ENCODE results near the gene HYAL1.
"Not testable (repeated sequence)": the region's sequence is repeated elsewhere in the genome, so short reads cannot be mapped to it uniquely, and the experiment has no call there.

Gene HYAL1

GRCh38 chr3:50292159-50293078, 11.0 kb downstream of the HYAL1 start, which contains the start of gene IFRD2:
IFRD2 (minus strand) TSS chr3:50292429; CDS start chr3:50292274, 155 bp downstream.
- DNase-seq, result peak; percentile 98

GRCh38 chr3:50290161-50290641, 13.2 kb downstream of the HYAL1 start:
- DNase-seq, result no peak

GRCh38 chr3:50289130-50289529, 14.2 kb downstream of the HYAL1 start:
- DNase-seq, result no peak

GRCh38 chr3:50288387-50289007, 14.9 kb downstream of the HYAL1 start:
- no peak for DNase-seq

GRCh38 chr3:50287262-50287661, 16.1 kb downstream of the HYAL1 start:
- no peak for DNase-seq

- DNase-seq, result no peak
These were observed 16.8 kb downstream of the HYAL1 start for GRCh38 chr3:50286322-50287227.

GRCh38 chr3:50284121-50284520, 19.3 kb downstream of the HYAL1 start:
- not testable (repeated sequence) for DNase-seq

- DNase-seq, result no peak
These were observed 23.9 kb downstream of the HYAL1 start for GRCh38 chr3:50279255-50280016.

GRCh38 chr3:50278880-50279224, 24.5 kb downstream of the HYAL1 start, which contains the start of gene LSMEM2:
LSMEM2 (plus strand) TSS chr3:50279087; CDS start chr3:50279114, 27 bp downstream.
- DNase-seq, result no peak

- DNase-seq, result no peak
These were observed 25.1 kb downstream of the HYAL1 start for GRCh38 chr3:50278123-50278879.

GRCh38 chr3:50276762-50277101, 26.6 kb downstream of the HYAL1 start:
- no peak for DNase-seq

- DNase-seq, result no peak
These were observed 27.2 kb downstream of the HYAL1 start for GRCh38 chr3:50275996-50276761.

GRCh38 chr3:50275141-50275995, 28.0 kb downstream of the HYAL1 start:
- no peak for DNase-seq

- peak; percentile 78 for DNase-seq
These were observed 28.8 kb downstream of the HYAL1 start for GRCh38 chr3:50274371-50275104.

GRCh38 chr3:50273689-50274065, 29.7 kb downstream of the HYAL1 start:
- DNase-seq, result no peak

- DNase-seq, result peak; percentile 85
These were observed 30.3 kb downstream of the HYAL1 start for GRCh38 chr3:50272911-50273688.

GRCh38 chr3:50272538-50272910, 30.9 kb downstream of the HYAL1 start:
- DNase-seq, result not testable (repeated sequence)

GRCh38 chr3:50271314-50271936, 31.9 kb downstream of the HYAL1 start:
- no peak for DNase-seq
